ENCODE data around the gene KIF6. TPM values are rescaled to one million over a fixed set of nuclear protein-coding genes. Genes with fewer than 3 reads are reported as not detected.
"Not testable (repeated sequence)": the region's sequence is repeated elsewhere in the genome, so short reads cannot be mapped to it uniquely, and the experiment has no call there.

The KIF6 gene
- total and polyA plus RNA-seq, 2 donors: 0.24 to 0.37 TPM

GRCh38 chr6:39508515-39508914 lies 216.7 kb downstream of the KIF6 start:
- 93% methylated on average over 9 of the region's 9 CpGs for WGBS
- Histone ChIP-seq H3K9me3 (ENCODE audit: control insufficient read depth in 2 of 2, insufficient read depth in 1 of 2, low read length in 1 of 2) (no peaks in the 10 kb centered on the region), H3K27ac (ENCODE audit: low read depth in 1 of 2, low read length in 1 of 2) (no peak overlapping the region), H3K4me3 (ENCODE audit: low read length in 2 of 2) (no peak overlapping the region), H3K36me3 (ENCODE audit: control insufficient read depth in 2 of 2, insufficient read depth in 2 of 2, low read length in 1 of 2) (no peaks in the 10 kb centered on the region), H3K4me1 (ENCODE audit: control insufficient read depth in 2 of 2, insufficient read depth in 2 of 2, low read length in 2 of 2) (no peaks in the 10 kb centered on the region), H3K27me3 (ENCODE audit: control insufficient read depth in 2 of 2, insufficient read depth in 1 of 2, low read length in 1 of 2) (no peaks in the 10 kb centered on the region)
- no peak for DNase-seq (ENCODE audit: low read depth in 6 of 9, low spot score in 9 of 9)

- no peaks in the 10 kb centered on the region for H3K36me3 ChIP-seq (ENCODE audit: control insufficient read depth in 2 of 2, insufficient read depth in 2 of 2, low read length in 1 of 2)
- H3K9me3 ChIP-seq (ENCODE audit: control insufficient read depth in 2 of 2, insufficient read depth in 1 of 2, low read length in 1 of 2): no peaks in the 10 kb centered on the region
- H3K4me1 ChIP-seq (ENCODE audit: control insufficient read depth in 2 of 2, insufficient read depth in 2 of 2, low read length in 2 of 2): no peaks in the 10 kb centered on the region
- no peaks in the 10 kb centered on the region for H3K27me3 ChIP-seq (ENCODE audit: control insufficient read depth in 2 of 2, insufficient read depth in 1 of 2, low read length in 1 of 2)
- 95% methylated on average over 3 of the region's 3 CpGs for WGBS
- H3K27ac ChIP-seq (ENCODE audit: low read depth in 1 of 2, low read length in 1 of 2): no peak overlapping the region
- DNase-seq (ENCODE audit: low read depth in 6 of 9, low spot score in 9 of 9): no peak
- no peak overlapping the region for H3K4me3 ChIP-seq (ENCODE audit: low read length in 2 of 2)
Measured at GRCh38 chr6:39507331-39507998, 217.7 kb downstream of the KIF6 start.

- not testable (repeated sequence) for H3K27ac ChIP-seq (ENCODE audit: low read depth in 1 of 2, low read length in 1 of 2); H3K4me3 ChIP-seq (ENCODE audit: low read length in 2 of 2); DNase-seq (ENCODE audit: low read depth in 6 of 9, low spot score in 9 of 9); H3K36me3 ChIP-seq (ENCODE audit: control insufficient read depth in 2 of 2, insufficient read depth in 2 of 2, low read length in 1 of 2); H3K9me3 ChIP-seq (ENCODE audit: control insufficient read depth in 2 of 2, insufficient read depth in 1 of 2, low read length in 1 of 2); H3K4me1 ChIP-seq (ENCODE audit: control insufficient read depth in 2 of 2, insufficient read depth in 2 of 2, low read length in 2 of 2); H3K27me3 ChIP-seq (ENCODE audit: control insufficient read depth in 2 of 2, insufficient read depth in 1 of 2, low read length in 1 of 2)
- WGBS: 94% methylated on average over 3 of the region's 3 CpGs
Measured at GRCh38 chr6:39502362-39502955, 222.7 kb downstream of the KIF6 start.

GRCh38 chr6:39499053-39499452 lies 226.2 kb downstream of the KIF6 start:
- H3K36me3 ChIP-seq (ENCODE audit: control insufficient read depth in 2 of 2, insufficient read depth in 2 of 2, low read length in 1 of 2): no peaks in the 10 kb centered on the region
- H3K9me3 ChIP-seq (ENCODE audit: control insufficient read depth in 2 of 2, insufficient read depth in 1 of 2, low read length in 1 of 2): no peaks in the 10 kb centered on the region
- no peaks in the 10 kb centered on the region for H3K4me1 ChIP-seq (ENCODE audit: control insufficient read depth in 2 of 2, insufficient read depth in 2 of 2, low read length in 2 of 2)
- DNase-seq (ENCODE audit: low read depth in 6 of 9, low spot score in 9 of 9): no peak
- no peak overlapping the region for H3K27ac ChIP-seq (ENCODE audit: low read depth in 1 of 2, low read length in 1 of 2)
- no peaks in the 10 kb centered on the region for H3K27me3 ChIP-seq (ENCODE audit: control insufficient read depth in 2 of 2, insufficient read depth in 1 of 2, low read length in 1 of 2)
- H3K4me3 ChIP-seq (ENCODE audit: low read length in 2 of 2): no peak overlapping the region

- H3K27me3 ChIP-seq (ENCODE audit: control insufficient read depth in 2 of 2, insufficient read depth in 1 of 2, low read length in 1 of 2): no peaks in the 10 kb centered on the region
- H3K4me3 ChIP-seq (ENCODE audit: low read length in 2 of 2): no peak overlapping the region
- H3K36me3 ChIP-seq (ENCODE audit: control insufficient read depth in 2 of 2, insufficient read depth in 2 of 2, low read length in 1 of 2): no peaks in the 10 kb centered on the region
- no peaks in the 10 kb centered on the region for H3K4me1 ChIP-seq (ENCODE audit: control insufficient read depth in 2 of 2, insufficient read depth in 2 of 2, low read length in 2 of 2)
- WGBS: 94% methylated on average over 2 of the region's 2 CpGs
- H3K9me3 ChIP-seq (ENCODE audit: control insufficient read depth in 2 of 2, insufficient read depth in 1 of 2, low read length in 1 of 2): no peaks in the 10 kb centered on the region
- H3K27ac ChIP-seq (ENCODE audit: low read depth in 1 of 2, low read length in 1 of 2): no peak overlapping the region
- no peak for DNase-seq (ENCODE audit: low read depth in 6 of 9, low spot score in 9 of 9)
Measured at GRCh38 chr6:39498096-39498495, 227.1 kb downstream of the KIF6 start.

- 80% methylated on average over 6 of the region's 6 CpGs for WGBS
- Histone ChIP-seq H3K9me3 (ENCODE audit: control insufficient read depth in 2 of 2, insufficient read depth in 1 of 2, low read length in 1 of 2) (no peaks in the 10 kb centered on the region), H3K4me3 (ENCODE audit: low read length in 2 of 2) (no peak overlapping the region), H3K27ac (ENCODE audit: low read depth in 1 of 2, low read length in 1 of 2) (no peak overlapping the region), H3K27me3 (ENCODE audit: control insufficient read depth in 2 of 2, insufficient read depth in 1 of 2, low read length in 1 of 2) (no peaks in the 10 kb centered on the region), H3K36me3 (ENCODE audit: control insufficient read depth in 2 of 2, insufficient read depth in 2 of 2, low read length in 1 of 2) (no peaks in the 10 kb centered on the region), H3K4me1 (ENCODE audit: control insufficient read depth in 2 of 2, insufficient read depth in 2 of 2, low read length in 2 of 2) (no peaks in the 10 kb centered on the region)
- DNase-seq (ENCODE audit: low read depth in 6 of 9, low spot score in 9 of 9): peak in 1 of 9 donors; percentile 6
Measured at GRCh38 chr6:39496915-39497314, 228.3 kb downstream of the KIF6 start.

- 92% methylated on average over 2 of the region's 2 CpGs for WGBS
- Histone ChIP-seq H3K9me3 (ENCODE audit: control insufficient read depth in 2 of 2, insufficient read depth in 1 of 2, low read length in 1 of 2) (no peaks in the 10 kb centered on the region), H3K4me1 (ENCODE audit: control insufficient read depth in 2 of 2, insufficient read depth in 2 of 2, low read length in 2 of 2) (no peaks in the 10 kb centered on the region), H3K27ac (ENCODE audit: low read depth in 1 of 2, low read length in 1 of 2) (no peak overlapping the region), H3K36me3 (ENCODE audit: control insufficient read depth in 2 of 2, insufficient read depth in 2 of 2, low read length in 1 of 2) (no peaks in the 10 kb centered on the region), H3K27me3 (ENCODE audit: control insufficient read depth in 2 of 2, insufficient read depth in 1 of 2, low read length in 1 of 2) (no peaks in the 10 kb centered on the region), H3K4me3 (ENCODE audit: low read length in 2 of 2) (no peak overlapping the region)
- DNase-seq (ENCODE audit: low read depth in 6 of 9, low spot score in 9 of 9): no peak
Measured at GRCh38 chr6:39496456-39496855, 228.8 kb downstream of the KIF6 start.

GRCh38 chr6:39495640-39496039 lies 229.6 kb downstream of the KIF6 start:
- no peak overlapping the region for H3K27ac ChIP-seq (ENCODE audit: low read depth in 1 of 2, low read length in 1 of 2)
- no peaks in the 10 kb centered on the region for H3K36me3 ChIP-seq (ENCODE audit: control insufficient read depth in 2 of 2, insufficient read depth in 2 of 2, low read length in 1 of 2)
- DNase-seq (ENCODE audit: low read depth in 6 of 9, low spot score in 9 of 9): no peak
- no peaks in the 10 kb centered on the region for H3K9me3 ChIP-seq (ENCODE audit: control insufficient read depth in 2 of 2, insufficient read depth in 1 of 2, low read length in 1 of 2)
- H3K27me3 ChIP-seq (ENCODE audit: control insufficient read depth in 2 of 2, insufficient read depth in 1 of 2, low read length in 1 of 2): no peaks in the 10 kb centered on the region
- 89% methylated on average over 3 of the region's 3 CpGs for WGBS
- no peak overlapping the region for H3K4me3 ChIP-seq (ENCODE audit: low read length in 2 of 2)
- H3K4me1 ChIP-seq (ENCODE audit: control insufficient read depth in 2 of 2, insufficient read depth in 2 of 2, low read length in 2 of 2): no peaks in the 10 kb centered on the region

GRCh38 chr6:39494998-39495397 lies 230.2 kb downstream of the KIF6 start:
- Histone ChIP-seq H3K27me3 (ENCODE audit: control insufficient read depth in 2 of 2, insufficient read depth in 1 of 2, low read length in 1 of 2) (no peaks in the 10 kb centered on the region), H3K9me3 (ENCODE audit: control insufficient read depth in 2 of 2, insufficient read depth in 1 of 2, low read length in 1 of 2) (no peaks in the 10 kb centered on the region), H3K36me3 (ENCODE audit: control insufficient read depth in 2 of 2, insufficient read depth in 2 of 2, low read length in 1 of 2) (no peaks in the 10 kb centered on the region), H3K4me3 (ENCODE audit: low read length in 2 of 2) (no peak overlapping the region), H3K4me1 (ENCODE audit: control insufficient read depth in 2 of 2, insufficient read depth in 2 of 2, low read length in 2 of 2) (no peaks in the 10 kb centered on the region), H3K27ac (ENCODE audit: low read depth in 1 of 2, low read length in 1 of 2) (no peak overlapping the region)
- WGBS: 94% methylated on average over 7 of the region's 7 CpGs
- no peak for DNase-seq (ENCODE audit: low read depth in 6 of 9, low spot score in 9 of 9)
